Measurements from ENCODE around the gene CLTC. TPM values are rescaled to one million over a fixed set of nuclear protein-coding genes. Genes with fewer than 3 reads are reported as not detected.
"Not testable (repeated sequence)": the region's sequence is repeated elsewhere in the genome, so short reads cannot be mapped to it uniquely, and the experiment has no call there.

Gene CLTC
- total RNA-seq = 100 to 1,000 TPM; 154 to 161 TPM

DNA sequence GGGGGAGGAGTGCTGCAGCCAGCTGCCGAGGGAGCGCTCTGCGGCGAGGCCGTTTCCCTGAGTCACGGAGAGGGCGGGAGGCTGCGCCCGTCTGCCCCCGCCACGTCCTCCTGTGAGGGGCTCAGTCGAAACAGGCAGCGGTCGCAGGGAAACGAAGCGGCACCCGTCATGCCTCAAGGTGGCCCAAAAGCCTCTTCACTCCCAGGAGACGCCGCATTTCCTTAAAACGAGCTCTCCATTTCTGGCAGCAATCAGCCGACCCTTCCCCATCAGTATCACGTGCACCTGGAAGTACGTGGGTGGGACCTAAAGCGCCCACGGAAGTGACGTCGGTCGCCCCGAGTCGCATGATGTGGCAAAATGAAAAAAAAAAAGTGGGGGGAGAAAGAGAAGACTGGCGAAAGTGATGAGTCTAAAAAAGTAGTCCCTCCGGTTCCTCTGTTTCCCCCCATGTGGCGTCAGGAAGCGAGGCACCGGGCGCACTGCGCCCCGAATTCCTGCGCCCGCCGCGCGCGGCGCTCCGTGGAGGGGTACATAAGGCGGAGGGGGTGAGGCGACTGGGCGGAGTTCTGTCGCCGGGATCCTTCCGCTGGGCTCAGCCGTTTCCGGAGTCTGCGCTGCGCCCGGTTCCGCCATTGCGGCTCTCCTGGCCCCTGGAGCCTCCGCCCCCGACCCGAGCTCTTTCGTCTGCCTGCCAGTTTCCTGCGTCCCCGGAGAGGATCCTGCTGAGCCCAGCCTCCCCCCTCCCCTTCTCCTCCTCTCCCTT, at the start of gene CLTC:
Gene CLTC, plus strand, starts transcription at position 598 of the 766 bp plus-strand sequence. CDS start 237 bp downstream, outside the sequence.
- H3K9me3 Mint-ChIP-seq = no peaks in the 10 kb centered on the region
- H3K4me3 Mint-ChIP-seq = peak within 1 kb of the TSS; percentile 85
- peaks cover 4% of the 10 kb centered on the region for H3K27me3 Mint-ChIP-seq
- H3K36me3 Mint-ChIP-seq = peaks cover 13% of the 10 kb centered on the region
- H3K4me1 Mint-ChIP-seq = peaks cover 42% of the 10 kb centered on the region
- peak within 1 kb of the TSS; percentile 95 for H3K27ac Mint-ChIP-seq
- peak; percentile 94 for DNase-seq

- H3K4me1 Mint-ChIP-seq = peaks cover 13% of the 10 kb centered on the region
- peaks cover 13% of the 10 kb centered on the region for H3K36me3 Mint-ChIP-seq
- no peak overlapping the region for H3K4me3 Mint-ChIP-seq
- H3K27ac Mint-ChIP-seq = peak overlapping the region; percentile 85
- peak; percentile 16 for DNase-seq
- H3K27me3 Mint-ChIP-seq = no peaks in the 10 kb centered on the region
- H3K9me3 Mint-ChIP-seq = no peaks in the 10 kb centered on the region
Observed at GRCh38 chr17:59572301-59572924, 47.3 kb upstream of the CLTC start.

DNA sequence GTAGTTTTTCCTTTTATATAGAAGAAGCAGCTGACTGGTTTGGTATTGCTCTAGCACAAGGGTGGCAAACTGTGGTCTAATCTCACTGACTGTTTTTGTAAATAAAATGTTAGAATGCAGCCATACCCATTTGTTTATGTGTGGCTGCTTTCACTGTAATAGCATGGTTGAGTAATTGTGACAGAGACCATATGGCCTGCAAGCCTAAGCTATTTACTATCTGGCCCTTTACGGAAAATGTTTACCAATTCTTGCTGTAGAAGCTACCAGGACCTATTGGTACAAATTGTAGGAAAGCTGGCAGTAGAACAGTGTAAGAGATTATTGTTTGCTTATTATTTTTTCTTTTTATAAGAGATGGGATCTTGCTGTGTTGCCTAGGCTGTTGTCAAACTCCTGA, 35.5 kb upstream of the CLTC start:
- H3K27ac Mint-ChIP-seq, H3K9me3 Mint-ChIP-seq, H3K4me3 Mint-ChIP-seq, H3K36me3 Mint-ChIP-seq, H3K27me3 Mint-ChIP-seq, DNase-seq, H3K4me1 Mint-ChIP-seq: not testable (repeated sequence)

DNA sequence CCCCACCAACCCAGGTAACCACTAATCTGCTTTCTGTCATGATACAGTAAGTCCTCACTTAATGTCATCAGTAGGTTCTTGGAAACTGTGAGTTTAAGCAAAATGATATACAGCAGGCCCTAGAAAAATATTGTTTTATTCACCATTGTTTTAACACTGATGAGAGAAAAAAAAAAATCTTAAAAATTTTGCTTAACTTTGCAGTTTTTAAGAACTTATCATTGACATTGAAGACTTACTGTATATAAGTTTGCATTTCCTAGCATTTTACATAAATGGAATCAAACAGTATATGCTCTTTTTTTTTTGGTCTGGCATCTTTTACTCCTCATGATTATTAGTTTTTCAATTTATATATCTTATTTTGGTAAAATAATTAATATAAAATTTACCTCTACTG, 19.5 kb upstream of the CLTC start:
- no peaks in the 10 kb centered on the region for H3K9me3 Mint-ChIP-seq
- H3K27ac Mint-ChIP-seq = no peak overlapping the region
- no peaks in the 10 kb centered on the region for H3K27me3 Mint-ChIP-seq

GRCh38 chr17:59601130-59601529, 18.6 kb upstream of the CLTC start:
- peak; percentile 15 for DNase-seq
- H3K9me3 Mint-ChIP-seq = no peaks in the 10 kb centered on the region
- H3K4me3 Mint-ChIP-seq = peak overlapping the region; percentile 27
- peaks cover 15% of the 10 kb centered on the region for H3K36me3 Mint-ChIP-seq
- peak overlapping the region; percentile 74 for H3K27ac Mint-ChIP-seq
- no peaks in the 10 kb centered on the region for H3K27me3 Mint-ChIP-seq
- H3K4me1 Mint-ChIP-seq = peaks cover 10% of the 10 kb centered on the region

More for the DNA sequence above, 19.5 kb upstream of the CLTC start:
- no peak for DNase-seq
- Mint-ChIP-seq H3K4me1 (peaks cover 10% of the 10 kb centered on the region), H3K4me3 (no peak overlapping the region), H3K36me3 (peaks cover 12% of the 10 kb centered on the region)

- no peaks in the 10 kb centered on the region for H3K27me3 Mint-ChIP-seq
- H3K4me1 Mint-ChIP-seq = no peaks in the 10 kb centered on the region
- H3K27ac Mint-ChIP-seq = no peak overlapping the region
- H3K4me3 Mint-ChIP-seq = no peak overlapping the region
- H3K36me3 Mint-ChIP-seq = peaks cover 23% of the 10 kb centered on the region
- no peak for DNase-seq
- H3K9me3 Mint-ChIP-seq = no peaks in the 10 kb centered on the region
Observed at GRCh38 chr17:59607061-59607460, 12.6 kb upstream of the CLTC start.

DNA sequence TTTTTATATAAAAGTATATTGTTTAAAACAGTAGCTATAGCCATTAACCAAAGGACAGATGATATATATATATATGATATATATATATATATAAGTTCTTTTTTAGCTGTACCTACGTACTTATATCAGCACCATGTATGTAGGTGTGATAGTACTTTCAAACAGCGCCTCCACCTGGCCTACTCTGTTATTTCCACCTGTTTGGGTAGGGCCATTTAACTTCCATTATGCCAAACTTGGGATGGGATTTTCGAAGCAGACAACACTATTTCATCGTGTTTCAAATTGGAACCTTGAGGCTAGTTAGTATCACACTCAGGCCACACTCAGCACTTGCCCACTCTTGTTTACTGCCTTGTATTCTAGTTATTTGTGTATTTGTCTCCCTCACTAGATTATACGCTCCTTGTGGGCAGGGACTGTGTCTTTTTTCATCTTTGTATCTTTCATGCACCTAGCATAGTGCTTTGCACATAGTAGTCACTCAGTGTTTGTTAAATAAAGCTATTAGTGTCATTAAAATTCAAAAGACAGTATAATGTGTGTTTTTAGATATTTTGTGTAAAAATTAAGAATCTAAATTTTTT, 11.8 kb upstream of the CLTC start:
- H3K27ac Mint-ChIP-seq = no peak overlapping the region
- no peak overlapping the region for H3K4me3 Mint-ChIP-seq
- H3K4me1 Mint-ChIP-seq = no peaks in the 10 kb centered on the region
- H3K36me3 Mint-ChIP-seq = peaks cover 23% of the 10 kb centered on the region
- H3K9me3 Mint-ChIP-seq = no peaks in the 10 kb centered on the region
- DNase-seq = peak; percentile 6
- no peaks in the 10 kb centered on the region for H3K27me3 Mint-ChIP-seq

DNA sequence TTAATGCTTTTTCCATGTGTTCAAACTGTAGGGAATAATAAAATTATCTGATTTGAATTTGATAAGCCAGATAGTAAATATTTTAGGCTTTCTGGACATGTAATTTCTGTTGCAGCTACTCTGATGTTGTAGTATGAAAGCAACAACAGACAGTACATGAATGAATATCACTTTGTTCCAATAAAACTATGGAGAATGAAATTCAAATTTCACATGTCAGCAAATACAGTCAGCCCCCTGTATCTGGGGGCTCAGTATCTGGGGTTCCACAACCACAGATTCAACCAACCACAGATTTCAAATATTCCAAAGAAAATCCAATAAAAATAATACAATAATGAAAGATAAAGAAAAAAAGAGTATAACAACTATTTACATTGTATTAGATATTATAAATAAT, 8.2 kb upstream of the CLTC start:
- H3K4me1 Mint-ChIP-seq = no peaks in the 10 kb centered on the region
- no peak overlapping the region for H3K27ac Mint-ChIP-seq
- H3K27me3 Mint-ChIP-seq = no peaks in the 10 kb centered on the region
- no peaks in the 10 kb centered on the region for H3K9me3 Mint-ChIP-seq
- no peak for DNase-seq
- peaks cover 19% of the 10 kb centered on the region for H3K36me3 Mint-ChIP-seq
- no peak overlapping the region for H3K4me3 Mint-ChIP-seq

- H3K27me3 Mint-ChIP-seq = peaks cover 4% of the 10 kb centered on the region
- H3K4me1 Mint-ChIP-seq = peaks cover 21% of the 10 kb centered on the region
- H3K4me3 Mint-ChIP-seq = no peak overlapping the region
- no peak overlapping the region for H3K27ac Mint-ChIP-seq
- no peak for DNase-seq
- peaks cover 5% of the 10 kb centered on the region for H3K36me3 Mint-ChIP-seq
- no peaks in the 10 kb centered on the region for H3K9me3 Mint-ChIP-seq
Observed at GRCh38 chr17:59616253-59616920, 3.3 kb upstream of the CLTC start.

GRCh38 chr17:59617156-59617732, 2.5 kb upstream of the CLTC start:
- H3K4me3 Mint-ChIP-seq = no peak overlapping the region

GRCh38 chr17:59619035-59619297, 729 bp upstream of the CLTC start:
- Mint-ChIP-seq H3K27ac (peak overlapping the region; percentile 95), H3K36me3 (peaks cover 11% of the 10 kb centered on the region), H3K4me3 (peak overlapping the region; percentile 85), H3K4me1 (peaks cover 40% of the 10 kb centered on the region), H3K27me3 (peaks cover 4% of the 10 kb centered on the region), H3K9me3 (no peaks in the 10 kb centered on the region)
- no peak for DNase-seq

More at GRCh38 chr17:59617156-59617732, 2.5 kb upstream of the CLTC start:
- Mint-ChIP-seq H3K9me3 (no peaks in the 10 kb centered on the region), H3K27me3 (peaks cover 4% of the 10 kb centered on the region), H3K27ac (no peak overlapping the region), H3K4me1 (peaks cover 28% of the 10 kb centered on the region), H3K36me3 (peaks cover 5% of the 10 kb centered on the region)
- DNase-seq = no peak

GRCh38 chr17:59620064-59620359, 317 bp downstream of the CLTC start:
- peaks cover 42% of the 10 kb centered on the region for H3K4me1 Mint-ChIP-seq
- peaks cover 13% of the 10 kb centered on the region for H3K36me3 Mint-ChIP-seq
- H3K27ac Mint-ChIP-seq = peak overlapping the region; percentile 95

DNA sequence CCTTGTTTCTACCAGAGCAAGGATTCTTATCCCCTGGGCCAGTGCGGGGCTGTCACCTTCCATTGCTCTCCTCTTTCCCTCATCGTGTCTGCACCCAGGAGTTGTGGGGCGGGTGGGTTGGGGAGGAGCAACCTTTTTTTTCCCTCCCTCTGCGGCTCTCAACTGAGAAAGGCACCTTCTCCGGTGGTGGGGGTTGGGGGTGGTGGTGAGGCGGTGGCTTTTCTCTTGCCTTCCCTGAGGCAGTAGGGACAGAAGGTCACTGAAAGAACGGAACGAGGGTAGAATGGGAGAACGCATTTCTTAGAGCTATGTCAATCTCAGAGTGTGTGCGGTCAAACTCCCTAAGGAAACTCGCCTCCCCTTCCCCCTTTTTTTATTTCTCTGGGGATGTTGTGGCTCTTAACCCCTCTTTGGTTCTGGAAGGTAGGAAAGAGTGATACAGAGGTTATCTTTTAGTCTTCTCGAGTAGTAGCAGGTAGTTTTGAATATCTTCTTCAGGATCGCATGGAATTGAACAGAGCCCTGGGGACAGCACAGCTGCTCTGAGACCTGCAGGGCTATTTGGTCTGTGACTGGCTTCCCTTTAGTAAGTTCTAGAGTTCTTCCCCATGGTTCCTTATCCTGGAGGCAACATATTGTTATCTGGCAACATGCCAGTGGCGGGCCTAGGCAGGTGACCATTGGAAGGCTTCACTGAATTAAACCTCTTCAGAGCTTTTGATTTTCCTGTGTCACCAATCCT, 994 bp downstream of the CLTC start:
- Mint-ChIP-seq H3K4me3 (peak overlapping the region; percentile 85), H3K4me1 (peaks cover 44% of the 10 kb centered on the region), H3K27me3 (peaks cover 4% of the 10 kb centered on the region), H3K9me3 (no peaks in the 10 kb centered on the region), H3K36me3 (peaks cover 13% of the 10 kb centered on the region), H3K27ac (peak overlapping the region; percentile 95)
- peak; percentile 32 for DNase-seq

More at GRCh38 chr17:59620064-59620359, 317 bp downstream of the CLTC start:
- peak overlapping the region; percentile 85 for H3K4me3 Mint-ChIP-seq
- DNase-seq = no peak
- no peaks in the 10 kb centered on the region for H3K9me3 Mint-ChIP-seq
- peaks cover 4% of the 10 kb centered on the region for H3K27me3 Mint-ChIP-seq

DNA sequence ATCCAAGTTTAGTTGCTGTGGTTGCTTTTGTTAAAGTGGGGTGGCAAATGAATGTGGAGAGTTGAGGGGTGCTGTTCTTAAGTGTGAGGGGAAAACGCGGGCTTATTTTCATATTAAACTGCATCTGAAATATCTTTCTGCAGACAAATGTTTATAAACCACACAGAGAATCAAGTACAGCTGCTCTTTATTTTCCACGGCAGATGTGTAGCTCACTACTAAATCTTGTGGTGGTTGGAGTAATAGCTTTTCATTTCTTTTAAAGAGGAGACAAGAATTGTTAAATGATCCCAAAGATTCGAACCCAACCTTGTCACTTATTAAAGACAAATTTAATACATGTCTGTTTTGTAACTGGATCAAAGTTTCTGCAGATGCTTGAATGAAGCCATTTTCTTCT, 2.1 kb downstream of the CLTC start:
- Mint-ChIP-seq H3K4me1 (peaks cover 53% of the 10 kb centered on the region), H3K9me3 (no peaks in the 10 kb centered on the region), H3K4me3 (peak overlapping the region; percentile 85), H3K27ac (no peak overlapping the region), H3K36me3 (peaks cover 14% of the 10 kb centered on the region), H3K27me3 (peaks cover 4% of the 10 kb centered on the region)
- no peak for DNase-seq
